ENCODE measurements around the gene LRP1-AS.
"Not testable (repeated sequence)": the region's sequence is repeated elsewhere in the genome, so short reads cannot be mapped to it uniquely, and the experiment has no call there.

Gene LRP1-AS

GRCh38 chr12:57139796-57140649, 7.4 kb downstream of the LRP1-AS start:
- no peak for DNase-seq (ENCODE audit: low read depth)

- DNase-seq (ENCODE audit: low read depth): no peak
These were observed 8.7 kb downstream of the LRP1-AS start for GRCh38 chr12:57138526-57139272.

GRCh38 chr12:57135527-57136326, 11.7 kb downstream of the LRP1-AS start:
- no peak for DNase-seq (ENCODE audit: low read depth)

GRCh38 chr12:57134949-57135348, 12.5 kb downstream of the LRP1-AS start:
- DNase-seq (ENCODE audit: low read depth): no peak

GRCh38 chr12:57133916-57134315, 13.5 kb downstream of the LRP1-AS start:
- no peak for DNase-seq (ENCODE audit: low read depth)

GRCh38 chr12:57133013-57133569, 14.3 kb downstream of the LRP1-AS start:
- DNase-seq (ENCODE audit: low read depth): no peak

- DNase-seq (ENCODE audit: low read depth): no peak
These were observed 15.3 kb downstream of the LRP1-AS start for GRCh38 chr12:57131896-57132744.

- no peak for DNase-seq (ENCODE audit: low read depth)
These were observed 16.5 kb downstream of the LRP1-AS start for GRCh38 chr12:57130941-57131340.

GRCh38 chr12:57129889-57130288, 17.5 kb downstream of the LRP1-AS start:
- DNase-seq (ENCODE audit: low read depth): no peak

GRCh38 chr12:57129321-57129842, 18.0 kb downstream of the LRP1-AS start:
- no peak for DNase-seq (ENCODE audit: low read depth)

- DNase-seq (ENCODE audit: low read depth): no peak
These were observed 18.7 kb downstream of the LRP1-AS start for GRCh38 chr12:57128519-57129247.

- DNase-seq (ENCODE audit: low read depth): peak; percentile 67
These were observed 19.5 kb downstream of the LRP1-AS start, which contains the start of gene LRP1 for GRCh38 chr12:57127726-57128518. TSS of gene LRP1 (plus strand) at chr12:57128483. CDS start at chr12:57128965, 482 bp downstream.

- DNase-seq (ENCODE audit: low read depth): peak; percentile 12
These were observed 20.2 kb downstream of the LRP1-AS start for GRCh38 chr12:57127101-57127725.

- DNase-seq (ENCODE audit: low read depth): no peak
These were observed 20.9 kb downstream of the LRP1-AS start for GRCh38 chr12:57126561-57126960.

GRCh38 chr12:57126061-57126460, 21.4 kb downstream of the LRP1-AS start:
- DNase-seq (ENCODE audit: low read depth): no peak

GRCh38 chr12:57124261-57124877, 23.1 kb downstream of the LRP1-AS start:
- peak; percentile 61 for DNase-seq (ENCODE audit: low read depth)

GRCh38 chr12:57123813-57124212, 23.6 kb downstream of the LRP1-AS start:
- DNase-seq (ENCODE audit: low read depth): no peak

- not testable (repeated sequence) for DNase-seq (ENCODE audit: low read depth)
These were observed 26.7 kb downstream of the LRP1-AS start for GRCh38 chr12:57120718-57121117.
